Left renal cortex interstitium (tissue), 4 donors: ENCODE data around the gene SPATA13. TPM values are rescaled to one million over a fixed set of nuclear protein-coding genes. Genes with fewer than 3 reads are reported as not detected.

Experiments
- DNase-seq, 4 donors: peaks; one replicate each; pipeline ENCODE4 v3.0.0-alpha.2; 2013; ENCODE audit warnings: low read depth in 4 of 4, low spot score in 2 of 4, missing footprints in 1 of 4
- polyA plus RNA-seq, 4 donors: library from polyadenylated mRNA; unstranded; fragments of 120-200 nt; gene quantifications; one replicate each; pipeline ENCODE4 v1.2.1, GENCODE V29; 2013; ENCODE audit not compliant: insufficient read length in 4 of 4

SPATA13 gene
- polyA plus RNA-seq, 4 donors = 44.4 to 67.6 (median 56.7) TPM

- no peak for DNase-seq
Observed at GRCh38 chr13:24243302-24243701, 82.8 kb downstream of the SPATA13 start.

- no peak for DNase-seq
Observed at GRCh38 chr13:24244802-24245201, 84.3 kb downstream of the SPATA13 start.

GRCh38 chr13:24247016-24247415, 86.5 kb downstream of the SPATA13 start:
- DNase-seq = no peak

GRCh38 chr13:24249624-24250023, 89.1 kb downstream of the SPATA13 start:
- no peak for DNase-seq

GRCh38 chr13:24250376-24251057, 90.0 kb downstream of the SPATA13 start:
- no peak for DNase-seq

GRCh38 chr13:24251525-24251924, 91.0 kb downstream of the SPATA13 start:
- no peak for DNase-seq

GRCh38 chr13:24252136-24252535, 91.6 kb downstream of the SPATA13 start:
- DNase-seq = no peak

GRCh38 chr13:24253520-24254145, 93.1 kb downstream of the SPATA13 start:
- no peak for DNase-seq

GRCh38 chr13:24254146-24254841, 93.8 kb downstream of the SPATA13 start:
- no peak for DNase-seq

GRCh38 chr13:24257497-24257896, 97.0 kb downstream of the SPATA13 start:
- DNase-seq = no peak

GRCh38 chr13:24261566-24261965, 101.0 kb downstream of the SPATA13 start:
- DNase-seq = no peak

GRCh38 chr13:24263632-24264031, 103.1 kb downstream of the SPATA13 start:
- no peak for DNase-seq

GRCh38 chr13:24264976-24265375, 104.5 kb downstream of the SPATA13 start:
- no peak for DNase-seq

GRCh38 chr13:24265453-24265852, 104.9 kb downstream of the SPATA13 start:
- DNase-seq = no peak

GRCh38 chr13:24267274-24267673, 106.8 kb downstream of the SPATA13 start:
- DNase-seq = no peak

GRCh38 chr13:24267801-24268200, 107.3 kb downstream of the SPATA13 start:
- no peak for DNase-seq

GRCh38 chr13:24269821-24270220, 109.3 kb downstream of the SPATA13 start:
- no peak for DNase-seq

- peak in 2 of 4 donors; percentile 35 to 56 for DNase-seq
Observed at GRCh38 chr13:24270639-24271141, 110.2 kb downstream of the SPATA13 start.

GRCh38 chr13:24271231-24271600, 110.7 kb downstream of the SPATA13 start:
- DNase-seq = no peak

GRCh38 chr13:24271601-24272451, 111.3 kb downstream of the SPATA13 start:
- DNase-seq = no peak
